ENCODE data around the gene DNAH6. TPM values are rescaled to one million over a fixed set of nuclear protein-coding genes. Genes with fewer than 3 reads are reported as not detected.
A peak's percentile ranks its signal among the peaks of the same experiment; 100 is the strongest.

Gene DNAH6
- total RNA-seq, 4 donors from 2014 or later, result 1.00 to 2.9 (median 2.1) TPM

- Histone ChIP-seq H3K4me1 (peaks cover 0 to 16% (median 7%) of the 10 kb centered on the region in 4 donors), H3K27me3 (no peaks in the 10 kb centered on the region), H3K4me3 (no peak overlapping the region), H3K9me3 (no peaks in the 10 kb centered on the region), H3K36me3 (no peaks in the 10 kb centered on the region), H3K27ac (no peak overlapping the region)
- 73 to 76% methylated on average over 2 to 6 of the region's 6 CpGs for WGBS, 2 donors (ENCODE audit: low coverage in 1 of 2)
- DNase-seq, result peak; percentile 32
- in situ Hi-C loops (cut with MboI; ENCODE audit: low pct_ligation_motif_present in 1 of 4, low pct_unique_long_range_greater_than_20kb in 1 of 4, low sequenced_read_pairs in 3 of 4) (loop anchor here in 1 of 4 donors (25.0 kb wide), 1 partner anchor 369 kb away; no protein-coding TSS in a partner anchor), intact Hi-C loops (cut with DNase I; ENCODE audit: low total_unique reads) (no loop called here)
- TF ChIP-seq CTCF (IDR thresholded peaks at IDR 0.05) (no peak), EP300 (IDR thresholded peaks at IDR 0.05; ENCODE audit: low read depth) (no peak), POLR2AphosphoS5 (IDR thresholded peaks at IDR 0.05) (no peak), POLR2A (IDR thresholded peaks at IDR 0.05) (no peak)
Observed at GRCh38 chr2:84856787-84857186, 340.5 kb downstream of the DNAH6 start.

- WGBS, 2 donors (ENCODE audit: low coverage in 1 of 2), result 94 to 100% methylated on average over 1 to 5 of the region's 5 CpGs
- no peak for DNase-seq
- Histone ChIP-seq H3K4me1 (peaks cover 0 to 16% (median 7%) of the 10 kb centered on the region in 4 donors), H3K27ac (no peak overlapping the region), H3K9me3 (no peaks in the 10 kb centered on the region), H3K36me3 (no peaks in the 10 kb centered on the region), H3K4me3 (no peak overlapping the region), H3K27me3 (no peaks in the 10 kb centered on the region)
- TF ChIP-seq CTCF (IDR thresholded peaks at IDR 0.05) (no peak), POLR2A (IDR thresholded peaks at IDR 0.05) (no peak), POLR2AphosphoS5 (IDR thresholded peaks at IDR 0.05) (no peak), EP300 (IDR thresholded peaks at IDR 0.05; ENCODE audit: low read depth) (no peak)
- in situ Hi-C loops (cut with MboI; ENCODE audit: low pct_ligation_motif_present in 1 of 4, low pct_unique_long_range_greater_than_20kb in 1 of 4, low sequenced_read_pairs in 3 of 4) (loop anchor here in 1 of 4 donors (25.0 kb wide), 1 partner anchor 370 kb away; no protein-coding TSS in a partner anchor), intact Hi-C loops (cut with DNase I; ENCODE audit: low total_unique reads) (no loop called here)
Observed at GRCh38 chr2:84857566-84857965, 341.3 kb downstream of the DNAH6 start.

- whole genome bisulfite sequencing, 2 donors (ENCODE audit: low coverage in 1 of 2), result 81 to 83% methylated on average over 3 of the region's 3 CpGs
- intact Hi-C loops (cut with DNase I; ENCODE audit: low total_unique reads), result no loop called here
- H3K27me3 ChIP-seq, result no peaks in the 10 kb centered on the region
- H3K27ac ChIP-seq, result no peak overlapping the region
- DNase-seq, result no peak
- no peak overlapping the region for H3K4me3 ChIP-seq
- H3K36me3 ChIP-seq, result no peaks in the 10 kb centered on the region
- H3K4me1 ChIP-seq, result peaks cover 0 to 16% (median 7%) of the 10 kb centered on the region in 4 donors
- in situ Hi-C loops (cut with MboI; ENCODE audit: low pct_ligation_motif_present in 1 of 4, low pct_unique_long_range_greater_than_20kb in 1 of 4, low sequenced_read_pairs in 3 of 4), result loop anchor here in 1 of 4 donors (25.0 kb wide), 1 partner anchor 371 kb away; no protein-coding TSS in a partner anchor
- TF ChIP-seq POLR2AphosphoS5 (IDR thresholded peaks at IDR 0.05) (no peak), POLR2A (IDR thresholded peaks at IDR 0.05) (no peak), EP300 (IDR thresholded peaks at IDR 0.05; ENCODE audit: low read depth) (no peak), CTCF (IDR thresholded peaks at IDR 0.05) (no peak)
- H3K9me3 ChIP-seq, result no peaks in the 10 kb centered on the region
Observed at GRCh38 chr2:84858123-84858522, 341.8 kb downstream of the DNAH6 start.

GRCh38 chr2:84858937-84859336, 342.6 kb downstream of the DNAH6 start:
- in situ Hi-C loops (cut with MboI; ENCODE audit: low pct_ligation_motif_present in 1 of 4, low pct_unique_long_range_greater_than_20kb in 1 of 4, low sequenced_read_pairs in 3 of 4), result loop anchor here in 1 of 4 donors (25.0 kb wide), 1 partner anchor 372 kb away; no protein-coding TSS in a partner anchor
- Histone ChIP-seq H3K27ac (no peak overlapping the region), H3K36me3 (no peaks in the 10 kb centered on the region), H3K4me3 (no peak overlapping the region), H3K27me3 (no peaks in the 10 kb centered on the region), H3K9me3 (no peaks in the 10 kb centered on the region), H3K4me1 (peaks cover 0 to 16% (median 7%) of the 10 kb centered on the region in 4 donors)
- DNase-seq, result no peak
- intact Hi-C loops (cut with DNase I; ENCODE audit: low total_unique reads), result no loop called here
- 42 to 100% methylated on average over 1 to 3 of the region's 3 CpGs for WGBS, 2 donors (ENCODE audit: low coverage in 1 of 2)
- TF ChIP-seq POLR2A (IDR thresholded peaks at IDR 0.05) (no peak), CTCF (IDR thresholded peaks at IDR 0.05) (no peak), EP300 (IDR thresholded peaks at IDR 0.05; ENCODE audit: low read depth) (no peak), POLR2AphosphoS5 (IDR thresholded peaks at IDR 0.05) (no peak)

All from transverse colon (tissue), 4 donors.